Heart left ventricle (tissue), 16 donors: ENCODE data around the gene SUPT5H. TPM values are rescaled to one million over a fixed set of nuclear protein-coding genes. Genes with fewer than 3 reads are reported as not detected.

Experiments used
- ATAC-seq, 4 donors: fragments of 200-7000 bp; cut with Tn5 transposase; one replicate each; pipeline ENCODE4 v1.9.1; 2020 to 2022; ENCODE audit warnings: moderate library complexity in 4 of 4, mild to moderate bottlenecking in 3 of 4, moderate number of reproducible peaks in 1 of 4
- DNase-seq, 5 donors: peaks; one replicate each; pipeline ENCODE4 v3.0.0-alpha.2; 2020
- H3K27ac ChIP-seq, 12 donors: fragments of 200-600 bp; sonication (generic) in 4 of 12; one replicate each; pipeline versions ENCODE4 v1.5.0 to v1.8.0; 2016 to 2022; ENCODE audit warnings: mild to moderate bottlenecking in 2 of 12
- H3K27me3 ChIP-seq, 9 donors: fragments of 200-600 bp; sonication (generic) in 2 of 9; one replicate each; pipeline versions ENCODE4 v1.5.1 to v1.8.0; 2016 to 2022; ENCODE audit warnings: mild to moderate bottlenecking in 3 of 9
- H3K36me3 ChIP-seq, 9 donors: fragments of 200-600 bp; sonication (generic) in 2 of 9; one replicate each; pipeline versions ENCODE4 v1.5.0 to v1.8.0; 2018 to 2022; ENCODE audit warnings: mild to moderate bottlenecking in 2 of 9
- H3K4me1 ChIP-seq, 12 donors: fragments of 200-600 bp; sonication (generic) in 4 of 12; one replicate each; pipeline versions ENCODE4 v1.5.0 to v1.8.0; 2016 to 2022; ENCODE audit warnings: mild to moderate bottlenecking in 3 of 12
- H3K4me3 ChIP-seq, 12 donors: fragments of 200-600 bp; sonication (generic) in 4 of 12; one replicate each; pipeline versions ENCODE4 v1.5.0 to v1.8.0; 2017 to 2022; ENCODE audit warnings: mild to moderate bottlenecking in 9 of 12, moderate library complexity in 4 of 12
- H3K9me3 ChIP-seq, 12 donors: fragments of 200-600 bp; sonication (generic) in 4 of 12; one replicate each; pipeline versions ENCODE4 v1.5.0 to v1.8.0; 2016 to 2022; ENCODE audit warnings: mild to moderate bottlenecking in 1 of 12
- CTCF ChIP-seq, 12 donors: fragments of 200-600 bp; sonication (generic) in 4 of 12; IDR thresholded peaks; one replicate each; pipeline versions ENCODE4 v1.5.0 to v1.8.0; 2018 to 2022; ENCODE audit warnings: antibody characterized with exemption in 12 of 12, mild to moderate bottlenecking in 5 of 12
- POLR2A ChIP-seq, 2 donors: fragments of 450-650 bp; IDR thresholded peaks; one replicate each; pipeline ENCODE4 v1.6.1; 2017; ENCODE audit warnings: antibody characterized with exemption in 2 of 2, mild to moderate bottlenecking in 2 of 2, moderate library complexity in 2 of 2
- WGBS, 4 donors: extraction: QIAGEN DNeasy Blood & Tissue Kit in 2 of 4; methylation state at CpG; one replicate each; pipeline versions ENCODE4 v1.1.5 to v1.1.7; 2013 to 2018; 5-methylcytosine and 5-hydroxymethylcytosine counted together
- intact Hi-C, 10 donors: fragments of 100-400 bp; cut with DNase I; formaldehyde crosslinking; loops; one replicate each; pipeline versions ENCODE4 v1.11.1 to v1.14.2; 2022
- polyA plus RNA-seq, 2 donors: library from polyadenylated mRNA; stranded (reverse); fragments of 200-250 nt; gene quantifications; one replicate each; pipeline ENCODE4 v1.2.3, GENCODE V29; 2013
- total RNA-seq, 9 donors: library from RNA; depleted of rRNA in 2 of 9; stranded (reverse); fragments of >200 nt in 2 of 9; fragmentation: NEBNext Ultra II Directional in 3 of 9; extraction: Animal tissue kit (Norgen Biotek cat#: 25700) in 3 of 9; gene quantifications; one replicate each; pipeline versions ENCODE4 v1.1.0 to v1.2.4, GENCODE V29; 2016 to 2023
- donor health status: ischemic (EF 13 %, LVEDD 7.1; RV severe dilation, severe dysfunction).
- donor health status: healthy with polysubstance abuse.
- donor health status: DM: no; HTN: yes; CAD: no.
- donor health status: DM: no; HTN: no; CAD: no.
- donor health status: ischemic (EF 25% LVEDD 6.9; RV normal size, moderate dysfunction).
- donor health status: ischemic (EF 25% LVEDD 5.7; RV mildly dilated, moderate dysfunction).
- donor health status: healthy.
- donor health status: DM: yes; HTN: yes; CAD: no.
- donor health status: ischemic (EF 35%, LVEDD 5.7; RV mildly dilated, moderate dysfunction).
- donor health status: nonischemic (EF 11% LVEDD 7.7; RV severe dilation, severe dysfunction).
- donor health status: DM: yes; HTN: yes; CAD: no.
- donor health status: PGD.
- donor health status: ischemic (EF 29% LVEDD 5.4; RV normal size, mild dysfunction).
- donor health status: nonischemic (EF 23%, LVEDD 6.1; RV moderate dilation, normal function).

Gene SUPT5H
- total and polyA plus RNA-seq, 11 donors: 63.8 to 113 (median 81.7) TPM

- Histone ChIP-seq H3K27me3 (peaks cover 21 to 42% (median 35%) of the 10 kb centered on the region in 9 donors), H3K36me3 (no peaks in the 10 kb centered on the region), H3K9me3 (no peaks in the 10 kb centered on the region), H3K4me3 (no peak overlapping the region), H3K27ac (no peak overlapping the region), H3K4me1 (peaks cover 0 to 16% (median 11%) of the 10 kb centered on the region in 12 donors)
- TF ChIP-seq CTCF (IDR thresholded peaks at IDR 0.05): no peak
- TF ChIP-seq POLR2A (IDR thresholded peaks at IDR 0.05): no peak
- 48 to 70% (median 59%) methylated on average over 5 of the region's 5 CpGs for WGBS, 4 donors
- intact Hi-C loops: no loop called here
- DNase-seq: no peak
- ATAC-seq: no peak
Observed at GRCh38 chr19:39518458-39518857, 73.1 kb downstream of the SUPT5H start.

GRCh38 chr19:39518975-39519374, 73.6 kb downstream of the SUPT5H start:
- Histone ChIP-seq H3K4me3 (no peak overlapping the region), H3K36me3 (no peaks in the 10 kb centered on the region), H3K9me3 (no peaks in the 10 kb centered on the region), H3K4me1 (peaks cover 0 to 16% (median 11%) of the 10 kb centered on the region in 12 donors), H3K27me3 (peaks cover 21 to 37% (median 31%) of the 10 kb centered on the region in 9 donors), H3K27ac (no peak overlapping the region)
- intact Hi-C loops: no loop called here
- 59 to 72% (median 68%) methylated on average over 9 of the region's 9 CpGs for WGBS, 4 donors
- no peak for DNase-seq
- no peak for ATAC-seq
- no peak for TF ChIP-seq POLR2A (IDR thresholded peaks at IDR 0.05)
- TF ChIP-seq CTCF (IDR thresholded peaks at IDR 0.05): no peak

- H3K4me1 ChIP-seq: peaks cover 0 to 3% (median under 1%) of the 10 kb centered on the region in 12 donors
- no peak for ATAC-seq
- H3K27ac ChIP-seq: no peak overlapping the region
- intact Hi-C loops: no loop called here
- no peak overlapping the region for H3K4me3 ChIP-seq
- TF ChIP-seq CTCF (IDR thresholded peaks at IDR 0.05) (no peak), POLR2A (IDR thresholded peaks at IDR 0.05) (no peak)
- peaks cover 2 to 19% (median 12%) of the 10 kb centered on the region in 9 donors for H3K27me3 ChIP-seq
- WGBS, 4 donors: 84 to 93% (median 88%) methylated on average over 8 of the region's 8 CpGs
- no peaks in the 10 kb centered on the region for H3K9me3 ChIP-seq
- H3K36me3 ChIP-seq: peaks cover 0 to 3% (median 0%) of the 10 kb centered on the region in 9 donors
- DNase-seq: no peak
Observed at GRCh38 chr19:39520541-39521484, 75.4 kb downstream of the SUPT5H start.

GRCh38 chr19:39524495-39524894, 79.1 kb downstream of the SUPT5H start:
- 87 to 91% (median 90%) methylated on average over 8 of the region's 8 CpGs for WGBS, 4 donors
- ATAC-seq (no peak), DNase-seq (no peak)
- TF ChIP-seq POLR2A (IDR thresholded peaks at IDR 0.05) (no peak), CTCF (IDR thresholded peaks at IDR 0.05) (no peak)
- H3K9me3 ChIP-seq: no peaks in the 10 kb centered on the region
- no peak overlapping the region for H3K4me3 ChIP-seq
- no peaks in the 10 kb centered on the region for H3K4me1 ChIP-seq
- H3K27ac ChIP-seq: no peak overlapping the region
- no peaks in the 10 kb centered on the region for H3K27me3 ChIP-seq
- peaks cover 0 to 6% (median 0%) of the 10 kb centered on the region in 9 donors for H3K36me3 ChIP-seq
- intact Hi-C loops: no loop called here
